SU-DHL-6 (cell line): ENCODE data around the gene ATRN.

Source experiments
- H2AFZ ChIP-seq: fragments of 200-600 bp; sonication (generic); 2 replicates; pipeline ENCODE4 v1.6.1; 2014; ENCODE audit warnings: low read depth, mild to moderate bottlenecking, moderate library complexity, mixed read lengths, antibody characterized with exemption, low read length; ENCODE audit not compliant: severe bottlenecking
- H3F3A ChIP-seq: fragments of 200-600 bp; shearing (Covaris generic); 2 replicates; pipeline ENCODE4 v1.6.0; 2016; ENCODE audit warnings: antibody characterized with exemption, mild to moderate bottlenecking; ENCODE audit not compliant: insufficient read depth
- H3K27ac ChIP-seq: fragments of 200-600 bp; sonication (generic); 2 replicates; pipeline ENCODE4 v1.5.1; 2016; ENCODE audit warnings: low read depth, mild to moderate bottlenecking, low read length, moderate library complexity, mixed read lengths
- H3K27me3 ChIP-seq: fragments of 200-600 bp; sonication (generic), shearing (Covaris generic); 2 replicates; pipeline ENCODE4 v1.6.0; 2014; ENCODE audit warnings: mild to moderate bottlenecking, low read length
- H3K36me3 ChIP-seq: fragments of 200-600 bp; sonication (generic); 2 replicates; pipeline ENCODE4 v1.6.1; 2014; ENCODE audit warnings: mild to moderate bottlenecking, low read length, mixed read lengths
- H3K4me2 ChIP-seq: fragments of 300-600, 200-600 bp; shearing (Covaris generic), sonication (generic); 2 replicates; pipeline ENCODE4 v1.6.0; 2014; ENCODE audit warnings: low read length, low read depth, mild to moderate bottlenecking; ENCODE audit not compliant: poor library complexity, severe bottlenecking
- H3K4me3 ChIP-seq: fragments of 200-600 bp; sonication (generic); 2 replicates; pipeline ENCODE4 v1.5.1; 2014; ENCODE audit warnings: antibody characterized with exemption, low read length, mild to moderate bottlenecking, mixed read lengths; ENCODE audit not compliant: insufficient read depth, poor library complexity, severe bottlenecking
- H3K79me2 ChIP-seq: fragments of 200-600 bp; sonication (generic); 2 replicates; pipeline ENCODE4 v1.6.1; 2014; ENCODE audit warnings: mild to moderate bottlenecking, low read length, moderate library complexity; ENCODE audit not compliant: insufficient read depth
- H3K9ac ChIP-seq: fragments of 200-600 bp; sonication (generic); 2 replicates; pipeline ENCODE4 v1.7.0; 2014; ENCODE audit warnings: mild to moderate bottlenecking, low read length
- H3K9me2 ChIP-seq: fragments of 200-600 bp; sonication (generic); replicated peaks from 2 replicates; pipeline ENCODE4 v1.6.1; 2014; ENCODE audit warnings: low read length; ENCODE audit not compliant: insufficient read depth
- H3K9me3 ChIP-seq: fragments of 200-600 bp; sonication (generic); 2 replicates; pipeline ENCODE4 v1.6.1; 2014; ENCODE audit warnings: low read length, mixed read lengths; ENCODE audit not compliant: insufficient read depth
- H4K20me1 ChIP-seq: fragments of 200-600 bp; sonication (generic); 2 replicates; pipeline ENCODE4 v1.6.1; 2014; ENCODE audit warnings: low read depth, mild to moderate bottlenecking, antibody characterized with exemption, low read length, moderate library complexity, mixed read lengths
- EZH2phosphoT487 ChIP-seq: fragments of 200-600 bp; sonication (generic), shearing (Covaris generic); conservative IDR thresholded peaks from 2 replicates; pipeline ENCODE4 v1.6.1; 2018; ENCODE audit warnings: mild to moderate bottlenecking, antibody characterized with exemption, low read length, moderate library complexity, mixed read lengths
- TF ChIP-seq, protein P1 (sequence below): fragments of 200-600 bp; sonication (generic); IDR thresholded peaks from one replicate; pipeline ENCODE4 v1.5.1; 2017; ENCODE audit warnings: antibody characterized with exemption, mild to moderate bottlenecking, low read length, moderate library complexity; ENCODE audit not compliant: insufficient read depth, poor library complexity, severe bottlenecking

Gene ATRN

DNA sequence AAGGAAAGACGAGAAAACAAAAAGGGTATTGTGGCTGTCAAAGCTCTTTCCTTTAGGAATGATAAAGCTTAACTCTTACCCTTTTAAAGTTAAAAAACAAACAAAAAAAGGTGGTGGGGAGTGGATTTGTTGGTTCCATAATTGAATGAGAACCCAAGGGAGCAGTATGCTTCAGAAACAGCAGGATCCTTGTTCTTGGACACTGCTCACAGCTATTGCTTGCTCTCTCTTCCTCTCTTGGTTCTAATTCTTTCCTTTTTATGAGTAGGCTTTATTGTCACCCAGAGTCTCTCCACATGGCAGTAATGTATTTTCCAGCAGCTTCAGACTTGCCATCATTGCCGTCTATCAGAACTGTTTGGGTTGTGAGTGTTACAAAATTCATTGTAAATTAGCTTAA lies 18.7 kb upstream of the ATRN start:
- no peaks in the 10 kb centered on the region for H3K9me2 ChIP-seq
- no peaks in the 10 kb centered on the region for H3K9me3 ChIP-seq
- no peak overlapping the region for H2AFZ ChIP-seq
- H3K4me2 ChIP-seq: no peak overlapping the region
- H3F3A ChIP-seq: no peaks in the 10 kb centered on the region
- H3K27me3 ChIP-seq: no peaks in the 10 kb centered on the region
- H3K79me2 ChIP-seq: no peaks in the 10 kb centered on the region
- TF ChIP-seq, protein P1, sequence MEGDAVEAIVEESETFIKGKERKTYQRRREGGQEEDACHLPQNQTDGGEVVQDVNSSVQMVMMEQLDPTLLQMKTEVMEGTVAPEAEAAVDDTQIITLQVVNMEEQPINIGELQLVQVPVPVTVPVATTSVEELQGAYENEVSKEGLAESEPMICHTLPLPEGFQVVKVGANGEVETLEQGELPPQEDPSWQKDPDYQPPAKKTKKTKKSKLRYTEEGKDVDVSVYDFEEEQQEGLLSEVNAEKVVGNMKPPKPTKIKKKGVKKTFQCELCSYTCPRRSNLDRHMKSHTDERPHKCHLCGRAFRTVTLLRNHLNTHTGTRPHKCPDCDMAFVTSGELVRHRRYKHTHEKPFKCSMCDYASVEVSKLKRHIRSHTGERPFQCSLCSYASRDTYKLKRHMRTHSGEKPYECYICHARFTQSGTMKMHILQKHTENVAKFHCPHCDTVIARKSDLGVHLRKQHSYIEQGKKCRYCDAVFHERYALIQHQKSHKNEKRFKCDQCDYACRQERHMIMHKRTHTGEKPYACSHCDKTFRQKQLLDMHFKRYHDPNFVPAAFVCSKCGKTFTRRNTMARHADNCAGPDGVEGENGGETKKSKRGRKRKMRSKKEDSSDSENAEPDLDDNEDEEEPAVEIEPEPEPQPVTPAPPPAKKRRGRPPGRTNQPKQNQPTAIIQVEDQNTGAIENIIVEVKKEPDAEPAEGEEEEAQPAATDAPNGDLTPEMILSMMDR: no peak
- no peak for TF ChIP-seq EZH2phosphoT487
- H3K27ac ChIP-seq: no peak overlapping the region
- H3K4me3 ChIP-seq: no peak overlapping the region
- H4K20me1 ChIP-seq: no peaks in the 10 kb centered on the region
- no peak overlapping the region for H3K9ac ChIP-seq
- no peaks in the 10 kb centered on the region for H3K36me3 ChIP-seq

DNA sequence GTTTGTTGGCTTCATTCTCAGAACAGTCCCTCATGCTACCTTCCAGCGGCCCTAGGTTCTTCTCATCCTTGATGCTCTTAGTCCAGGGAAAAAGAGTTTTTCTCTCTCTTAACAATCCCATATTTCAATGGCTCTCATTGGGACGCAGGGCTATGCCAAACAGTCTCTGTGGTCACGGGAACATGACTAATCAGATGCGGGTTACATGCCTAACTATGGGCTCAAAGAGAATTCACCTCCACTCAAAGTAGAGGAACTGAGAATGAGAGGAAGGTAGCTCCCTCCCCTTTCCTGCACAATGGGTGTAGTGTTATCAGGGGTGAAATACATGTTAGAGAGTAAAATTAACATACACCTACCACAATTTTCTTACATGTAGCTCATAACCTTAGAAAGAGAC lies 18.1 kb upstream of the ATRN start:
- H3K36me3 ChIP-seq: no peaks in the 10 kb centered on the region
- no peak overlapping the region for H3K4me3 ChIP-seq
- H3K9me3 ChIP-seq: no peaks in the 10 kb centered on the region
- H3K9ac ChIP-seq: no peak overlapping the region
- H2AFZ ChIP-seq: no peak overlapping the region
- H3K27ac ChIP-seq: no peak overlapping the region
- no peaks in the 10 kb centered on the region for H3K9me2 ChIP-seq
- H4K20me1 ChIP-seq: no peaks in the 10 kb centered on the region
- H3F3A ChIP-seq: no peaks in the 10 kb centered on the region
- no peak overlapping the region for H3K4me2 ChIP-seq
- no peaks in the 10 kb centered on the region for H3K27me3 ChIP-seq
- H3K79me2 ChIP-seq: no peaks in the 10 kb centered on the region
- no peak for TF ChIP-seq EZH2phosphoT487
- TF ChIP-seq, protein P1: no peak

DNA sequence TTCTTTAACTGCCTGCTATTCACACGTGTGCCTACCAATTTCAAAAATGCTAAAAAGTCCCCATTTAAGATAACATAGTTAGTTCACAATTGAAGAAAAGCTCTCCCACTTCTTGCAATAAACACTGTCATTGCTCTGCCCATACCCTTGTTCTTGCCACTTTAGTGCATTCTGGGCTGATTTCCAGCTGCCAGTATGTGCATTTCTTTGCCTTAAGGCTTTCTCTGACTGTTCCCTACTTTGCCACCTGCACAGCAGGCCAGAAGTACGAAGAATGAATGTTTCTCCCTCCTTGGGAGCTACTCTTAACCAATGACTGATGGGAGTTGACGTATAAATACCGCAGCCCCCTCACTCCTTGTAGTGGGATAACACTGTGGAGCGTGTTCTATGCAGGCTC lies 16.0 kb upstream of the ATRN start:
- Histone ChIP-seq H4K20me1 (no peaks in the 10 kb centered on the region), H3K27ac (no peak overlapping the region), H2AFZ (no peak overlapping the region), H3K27me3 (no peaks in the 10 kb centered on the region), H3K9me2 (no peaks in the 10 kb centered on the region), H3K4me3 (no peak overlapping the region), H3K36me3 (no peaks in the 10 kb centered on the region), H3K79me2 (no peaks in the 10 kb centered on the region), H3F3A (no peaks in the 10 kb centered on the region), H3K9me3 (no peaks in the 10 kb centered on the region), H3K4me2 (no peak overlapping the region), H3K9ac (no peak overlapping the region)
- TF ChIP-seq EZH2phosphoT487: no peak
- TF ChIP-seq, protein P1: no peak
